Measurements from ENCODE around the gene FAM222A. TPM values are rescaled to one million over a fixed set of nuclear protein-coding genes. Genes with fewer than 3 reads are reported as not detected.

Gene FAM222A
- total RNA-seq, 1 donor from 2014 or later, result 1.5 TPM

- H3K9me3 Mint-ChIP-seq (ENCODE audit: unreplicated experiment), result no peaks in the 10 kb centered on the region
- no peak for TF ChIP-seq CTCF (IDR thresholded peaks at IDR 0.05)
- peak; percentile 73 for DNase-seq (ENCODE audit: extremely low spot score, unreplicated experiment)
- H3K4me1 Mint-ChIP-seq (ENCODE audit: unreplicated experiment), result no peaks in the 10 kb centered on the region
- H3K36me3 Mint-ChIP-seq (ENCODE audit: unreplicated experiment), result no peaks in the 10 kb centered on the region
- no peak overlapping the region for H3K27ac Mint-ChIP-seq (ENCODE audit: unreplicated experiment)
- H3K27me3 Mint-ChIP-seq (ENCODE audit: unreplicated experiment), result no peaks in the 10 kb centered on the region
- no peak overlapping the region for H3K4me3 Mint-ChIP-seq (ENCODE audit: unreplicated experiment)
These were observed 57.4 kb downstream of the FAM222A start for GRCh38 chr12:109770861-109771670.

GRCh38 chr12:109771746-109772621 is 58.4 kb downstream of the FAM222A start:
- TF ChIP-seq CTCF (IDR thresholded peaks at IDR 0.05), result no peak
- Mint-ChIP-seq H3K27me3 (ENCODE audit: unreplicated experiment) (no peaks in the 10 kb centered on the region), H3K4me3 (ENCODE audit: unreplicated experiment) (no peak overlapping the region), H3K36me3 (ENCODE audit: unreplicated experiment) (no peaks in the 10 kb centered on the region), H3K9me3 (ENCODE audit: unreplicated experiment) (no peaks in the 10 kb centered on the region), H3K4me1 (ENCODE audit: unreplicated experiment) (no peaks in the 10 kb centered on the region), H3K27ac (ENCODE audit: unreplicated experiment) (no peak overlapping the region)
- DNase-seq (ENCODE audit: extremely low spot score, unreplicated experiment), result no peak

DNA sequence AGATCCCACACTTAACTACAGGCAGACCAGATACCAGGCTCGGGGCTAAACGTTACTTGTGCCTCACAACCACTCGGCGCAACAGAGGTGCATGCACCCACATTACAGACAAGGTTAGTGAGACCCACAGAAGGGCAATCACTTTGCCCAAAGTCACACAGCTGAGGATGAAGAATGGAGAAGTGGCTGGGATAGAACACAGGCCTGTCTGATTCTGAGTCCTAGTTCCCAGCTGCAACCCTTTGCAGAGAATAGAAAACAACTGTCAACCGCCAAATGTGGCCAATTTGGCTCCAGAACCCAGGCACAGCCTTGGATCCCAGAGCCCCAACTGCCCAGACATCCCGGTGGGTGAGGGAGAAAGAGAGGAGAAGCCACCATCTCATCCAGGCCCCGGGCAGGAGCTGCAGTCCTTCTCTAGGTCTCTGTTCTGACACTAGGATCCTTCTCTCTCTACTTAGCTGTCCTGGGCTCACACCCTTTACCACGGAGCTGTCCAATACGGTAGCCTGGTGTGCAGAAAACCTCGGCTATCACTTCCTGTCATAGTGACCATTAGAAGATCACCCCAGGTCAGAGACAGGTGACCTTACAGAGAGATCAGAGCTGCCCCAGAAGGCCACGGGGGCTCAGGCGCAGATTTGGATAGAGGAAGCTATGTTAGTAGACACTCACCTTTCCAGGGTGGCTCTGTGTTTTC is 59.1 kb downstream of the FAM222A start:
- no peak for DNase-seq (ENCODE audit: extremely low spot score, unreplicated experiment)
- Mint-ChIP-seq H3K27me3 (ENCODE audit: unreplicated experiment) (no peaks in the 10 kb centered on the region), H3K9me3 (ENCODE audit: unreplicated experiment) (no peaks in the 10 kb centered on the region), H3K4me1 (ENCODE audit: unreplicated experiment) (no peaks in the 10 kb centered on the region), H3K27ac (ENCODE audit: unreplicated experiment) (no peak overlapping the region), H3K36me3 (ENCODE audit: unreplicated experiment) (no peaks in the 10 kb centered on the region), H3K4me3 (ENCODE audit: unreplicated experiment) (no peak overlapping the region)
- no peak for TF ChIP-seq CTCF (IDR thresholded peaks at IDR 0.05)

DNA sequence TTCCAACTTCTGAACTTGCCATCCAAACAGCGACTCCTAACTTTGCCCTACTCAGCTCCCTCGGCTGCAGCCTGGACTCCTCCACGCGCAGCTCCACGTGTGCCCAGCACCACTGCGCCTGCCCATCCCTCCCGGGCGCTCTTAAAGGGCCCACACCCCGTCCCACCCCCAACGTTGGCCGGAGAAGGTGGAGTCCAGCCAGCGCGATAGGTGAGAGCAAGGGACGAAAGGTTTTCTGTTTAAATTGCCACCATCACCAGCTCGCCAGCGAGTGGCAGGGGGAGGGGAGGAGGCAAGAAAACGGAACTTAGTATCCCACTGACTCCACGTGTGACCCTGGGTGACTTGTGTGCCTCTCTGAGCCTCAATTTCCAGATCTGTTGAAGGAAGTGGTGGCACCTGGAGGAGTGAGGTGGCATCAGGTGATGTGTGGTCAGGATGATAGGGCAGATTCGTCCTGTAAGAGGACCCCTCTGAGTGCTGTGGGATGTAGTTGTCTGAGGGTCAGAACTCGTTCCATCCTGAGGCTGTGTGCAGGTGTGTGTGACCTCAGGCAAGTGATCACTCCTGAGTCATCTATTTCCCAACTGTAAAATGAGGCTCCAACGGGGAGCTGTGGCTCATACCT is 59.9 kb downstream of the FAM222A start:
- TF ChIP-seq CTCF (IDR thresholded peaks at IDR 0.05), result no peak
- Mint-ChIP-seq H3K4me3 (ENCODE audit: unreplicated experiment) (no peak overlapping the region), H3K27me3 (ENCODE audit: unreplicated experiment) (no peaks in the 10 kb centered on the region), H3K27ac (ENCODE audit: unreplicated experiment) (no peak overlapping the region), H3K9me3 (ENCODE audit: unreplicated experiment) (no peaks in the 10 kb centered on the region), H3K4me1 (ENCODE audit: unreplicated experiment) (no peaks in the 10 kb centered on the region), H3K36me3 (ENCODE audit: unreplicated experiment) (no peaks in the 10 kb centered on the region)
- DNase-seq (ENCODE audit: extremely low spot score, unreplicated experiment), result no peak
